Karpas-422 (cell line): ENCODE data around the gene MLLT6. TPM values are rescaled to one million over a fixed set of nuclear protein-coding genes. Genes with fewer than 3 reads are reported as not detected.

Source experiments
- DNase-seq: peaks from one replicate; pipeline ENCODE4 v3.0.0-alpha.2; 2015
- H2AFZ ChIP-seq: fragments of 200-600 bp; sonication (generic); 2 replicates; pipeline ENCODE4 v1.6.1; 2014; ENCODE audit warnings: antibody characterized with exemption, low read length, mixed read lengths
- H3K27ac ChIP-seq: fragments of 200-600 bp; sonication (generic); 2 replicates; pipeline ENCODE4 v1.5.1; 2014; ENCODE audit warnings: mild to moderate bottlenecking, low read length, moderate library complexity
- H3K27me3 ChIP-seq: fragments of 200-600 bp; sonication (generic); 2 replicates; pipeline ENCODE4 v1.6.1; 2014; ENCODE audit warnings: low read length, mixed read lengths
- H3K36me3 ChIP-seq: fragments of 200-600 bp; sonication (generic); 2 replicates; pipeline ENCODE4 v1.6.1; 2014; ENCODE audit warnings: low read length, mixed read lengths; ENCODE audit not compliant: insufficient read depth
- H3K4me1 ChIP-seq: fragments of 200-600 bp; sonication (generic); 2 replicates; pipeline ENCODE4 v1.6.1; 2014; ENCODE audit warnings: mild to moderate bottlenecking, low read length, mixed read lengths
- H3K4me2 ChIP-seq: fragments of 200-600 bp; sonication (generic); 2 replicates; pipeline ENCODE4 v1.6.1; 2014; ENCODE audit warnings: low read length, low read depth, mild to moderate bottlenecking; ENCODE audit not compliant: poor library complexity, severe bottlenecking
- H3K4me3 ChIP-seq: fragments of 200-600 bp; sonication (generic); 2 replicates; pipeline ENCODE4 v1.5.1; 2014; ENCODE audit warnings: mild to moderate bottlenecking, antibody characterized with exemption, low read length, mixed read lengths
- H3K79me2 ChIP-seq: fragments of 200-600 bp; sonication (generic); 2 replicates; pipeline ENCODE4 v1.6.1; 2014; ENCODE audit warnings: mild to moderate bottlenecking, low read length, mixed read lengths
- H3K9ac ChIP-seq: fragments of 200-600 bp; sonication (generic); 2 replicates; pipeline ENCODE4 v1.6.0; 2014; ENCODE audit warnings: low read length
- H3K9me2 ChIP-seq: fragments of 200-600 bp; sonication (generic), shearing (Covaris generic); replicated peaks from 2 replicates; pipeline ENCODE4 v1.6.0; 2014; ENCODE audit warnings: mild to moderate bottlenecking, low read length, moderate library complexity; ENCODE audit not compliant: insufficient read depth
- H3K9me3 ChIP-seq: fragments of 300-700, 200-600 bp; sonication (generic); 2 replicates; pipeline ENCODE4 v1.6.1; 2014; ENCODE audit warnings: low read length, mixed read lengths
- H4K20me1 ChIP-seq: fragments of 200-600 bp; sonication (generic); 2 replicates; pipeline ENCODE4 v1.6.1; 2014; ENCODE audit warnings: mild to moderate bottlenecking, antibody characterized with exemption, low read length, low read depth; ENCODE audit not compliant: insufficient read depth
- total RNA-seq: library from RNA; depleted of rRNA; stranded (reverse); fragments of >200 nt; shearing (Covaris generic); gene quantifications from 2 replicates; pipeline ENCODE4 v1.2.3, GENCODE V29; 2014; ENCODE audit warnings: low replicate concordance

The MLLT6 gene
- total RNA-seq, 1 experiment from 2014 or later = 72.4 TPM

DNA sequence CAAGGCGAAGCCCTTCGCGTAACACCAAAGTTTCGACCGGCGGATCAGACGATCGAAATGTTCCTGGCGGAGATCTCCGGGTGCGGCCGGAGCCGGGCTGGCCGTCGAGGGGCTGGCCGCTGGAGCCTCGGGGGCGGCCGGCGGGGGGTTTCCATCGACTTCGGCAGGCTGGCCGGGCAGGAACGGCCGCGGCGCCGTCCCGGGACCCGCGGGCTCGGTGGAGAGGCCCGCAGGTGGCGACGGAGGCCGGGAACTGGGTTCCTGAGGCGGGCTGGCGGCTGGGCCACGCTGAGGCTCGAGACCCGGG is 31.4 kb upstream of the MLLT6 start:
- Histone ChIP-seq H3K27ac (no peak overlapping the region), H3K79me2 (no peaks in the 10 kb centered on the region), H3K9me2 (no peaks in the 10 kb centered on the region), H3K9ac (peak overlapping the region; percentile 93), H3K27me3 (no peaks in the 10 kb centered on the region), H3K4me2 (peak overlapping the region; percentile 98), H3K4me3 (peak overlapping the region; percentile 91), H2AFZ (no peak overlapping the region), H4K20me1 (peaks cover 14% of the 10 kb centered on the region), H3K9me3 (no peaks in the 10 kb centered on the region), H3K36me3 (no peaks in the 10 kb centered on the region), H3K4me1 (peaks cover 38% of the 10 kb centered on the region)
- DNase-seq = no peak

GRCh38 chr17:38674014-38674748 is 30.9 kb upstream of the MLLT6 start:
- Histone ChIP-seq H3K79me2 (no peaks in the 10 kb centered on the region), H3K4me2 (peak overlapping the region; percentile 98), H3K4me1 (peaks cover 38% of the 10 kb centered on the region), H2AFZ (peak overlapping the region; percentile 77), H3K27me3 (no peaks in the 10 kb centered on the region), H3K4me3 (peak overlapping the region; percentile 91), H3K9ac (peak overlapping the region; percentile 93), H3K36me3 (no peaks in the 10 kb centered on the region), H3K9me2 (no peaks in the 10 kb centered on the region), H3K9me3 (no peaks in the 10 kb centered on the region), H4K20me1 (peaks cover 14% of the 10 kb centered on the region), H3K27ac (no peak overlapping the region)
- DNase-seq = peak; percentile 71

DNA sequence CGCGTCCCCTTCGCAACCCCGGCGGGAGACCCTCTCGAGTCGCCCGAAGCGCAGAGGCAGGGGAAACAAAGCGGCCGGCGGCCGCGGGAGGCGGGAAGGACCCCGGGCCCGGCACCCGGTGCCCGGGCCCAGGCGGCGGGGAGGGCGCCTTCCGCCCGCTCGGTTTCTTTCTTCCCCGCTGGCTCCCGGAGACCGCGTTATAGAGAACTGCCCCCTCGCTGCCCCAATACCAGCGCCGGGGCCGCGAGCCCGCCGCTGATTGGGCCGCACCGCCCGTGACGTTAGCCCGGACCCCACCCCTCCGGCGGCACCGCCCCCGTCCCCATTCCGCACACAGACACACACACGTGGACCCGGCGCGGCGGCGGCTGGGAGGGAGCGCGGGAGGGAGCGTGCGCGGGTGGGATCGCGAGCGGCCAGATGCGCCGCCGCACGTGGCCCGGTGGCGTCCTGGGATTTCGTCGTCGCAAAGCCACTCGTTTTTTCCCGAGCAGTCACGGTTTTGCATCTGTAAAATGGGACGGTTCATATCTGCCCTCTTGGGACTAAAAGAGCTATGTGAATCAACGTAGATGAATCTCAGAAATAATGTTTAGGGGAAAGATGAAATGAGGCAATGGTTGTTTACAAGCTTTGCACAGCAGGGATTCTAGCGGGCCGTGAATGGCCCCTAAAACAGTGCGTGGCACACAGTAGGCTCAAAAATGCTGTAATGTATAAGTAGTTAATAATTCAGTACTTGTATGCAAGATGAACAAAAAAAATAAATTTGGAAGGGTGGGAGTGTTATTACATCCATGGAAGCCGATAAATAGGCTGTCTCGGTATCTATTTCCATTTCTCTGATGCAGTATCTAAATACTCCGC is 30.1 kb upstream of the MLLT6 start, which contains the start of gene EPOP:
Gene EPOP, minus strand, starts transcription at position 209 of the 867 bp plus-strand sequence. CDS start 462 bp downstream, outside the sequence.
- H3K79me2 ChIP-seq = no peaks in the 10 kb centered on the region
- H3K27me3 ChIP-seq = no peaks in the 10 kb centered on the region
- H2AFZ ChIP-seq = peak within 1 kb of the TSS; percentile 77
- no peaks in the 10 kb centered on the region for H3K9me2 ChIP-seq
- no peaks in the 10 kb centered on the region for H3K36me3 ChIP-seq
- peak within 1 kb of the TSS; percentile 91 for H3K4me3 ChIP-seq
- no peak within 1 kb of the TSS for H3K27ac ChIP-seq
- peaks cover 14% of the 10 kb centered on the region for H4K20me1 ChIP-seq
- DNase-seq = peak; percentile 96
- no peaks in the 10 kb centered on the region for H3K9me3 ChIP-seq
- peak within 1 kb of the TSS; percentile 93 for H3K9ac ChIP-seq
- H3K4me2 ChIP-seq = peak within 1 kb of the TSS; percentile 98
- peaks cover 38% of the 10 kb centered on the region for H3K4me1 ChIP-seq

DNA sequence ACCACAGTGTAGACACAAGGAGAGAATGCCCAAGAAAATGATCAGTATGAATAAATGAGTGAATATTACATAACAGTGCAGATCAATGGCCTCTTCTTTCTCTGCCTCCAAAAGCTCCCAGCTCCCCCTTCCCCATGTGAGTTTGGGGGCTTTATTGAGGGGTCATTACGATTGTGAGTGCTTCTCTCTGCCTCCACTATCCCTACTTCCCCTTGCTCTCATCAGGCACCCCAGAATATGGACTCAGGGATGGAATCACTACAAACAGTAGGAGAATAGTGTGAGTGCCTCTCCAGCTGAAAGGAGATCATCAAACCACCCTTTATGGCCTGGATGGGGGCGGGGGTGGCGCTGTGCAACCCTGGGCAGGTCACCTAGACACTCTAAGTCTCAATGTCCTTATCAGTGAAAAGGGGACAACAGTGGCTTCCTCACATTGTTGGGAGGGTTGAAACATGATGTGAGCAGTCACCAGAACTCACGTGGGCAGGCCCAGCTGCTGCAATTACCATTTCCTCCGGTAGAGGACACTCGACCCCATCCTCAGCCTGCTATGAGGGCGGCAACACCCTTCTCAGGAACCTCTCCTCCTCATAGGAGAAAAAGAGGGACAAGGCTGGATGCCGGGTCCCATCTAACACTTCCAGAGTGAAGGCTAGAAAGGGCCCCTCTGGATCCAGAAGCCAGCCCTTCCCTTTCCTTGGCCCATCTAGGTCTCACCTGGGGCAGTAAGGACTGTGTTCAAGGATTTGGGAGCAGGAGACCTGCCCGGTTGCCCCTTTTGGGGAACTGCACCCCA is 28.2 kb upstream of the MLLT6 start:
- H3K9ac ChIP-seq = peak overlapping the region; percentile 38; the same call in 1 of the 2 replicates
- no peak overlapping the region for H3K27ac ChIP-seq
- peaks cover 35% of the 10 kb centered on the region for H3K4me1 ChIP-seq
- H3K9me2 ChIP-seq = no peaks in the 10 kb centered on the region
- no peak overlapping the region for H3K4me3 ChIP-seq
- peak; percentile 93 for DNase-seq
- H3K36me3 ChIP-seq = no peaks in the 10 kb centered on the region
- H3K79me2 ChIP-seq = no peaks in the 10 kb centered on the region
- peaks cover 12% of the 10 kb centered on the region for H4K20me1 ChIP-seq
- no peak overlapping the region for H3K4me2 ChIP-seq
- H3K9me3 ChIP-seq = no peaks in the 10 kb centered on the region
- H2AFZ ChIP-seq = peak overlapping the region; percentile 55; the same call in 1 of the 2 replicates
- no peaks in the 10 kb centered on the region for H3K27me3 ChIP-seq

GRCh38 chr17:38677819-38678218 is 27.3 kb upstream of the MLLT6 start:
- Histone ChIP-seq H3K4me3 (no peak overlapping the region), H3K27ac (no peak overlapping the region), H3K9me3 (no peaks in the 10 kb centered on the region), H3K79me2 (no peaks in the 10 kb centered on the region), H3K9me2 (no peaks in the 10 kb centered on the region), H3K27me3 (no peaks in the 10 kb centered on the region), H3K4me1 (peaks cover 26% of the 10 kb centered on the region), H3K36me3 (no peaks in the 10 kb centered on the region), H3K4me2 (no peak overlapping the region), H3K9ac (no peak overlapping the region), H4K20me1 (peaks cover 3% of the 10 kb centered on the region; the same call in 1 of the 2 replicates), H2AFZ (no peak overlapping the region)
- no peak for DNase-seq

DNA sequence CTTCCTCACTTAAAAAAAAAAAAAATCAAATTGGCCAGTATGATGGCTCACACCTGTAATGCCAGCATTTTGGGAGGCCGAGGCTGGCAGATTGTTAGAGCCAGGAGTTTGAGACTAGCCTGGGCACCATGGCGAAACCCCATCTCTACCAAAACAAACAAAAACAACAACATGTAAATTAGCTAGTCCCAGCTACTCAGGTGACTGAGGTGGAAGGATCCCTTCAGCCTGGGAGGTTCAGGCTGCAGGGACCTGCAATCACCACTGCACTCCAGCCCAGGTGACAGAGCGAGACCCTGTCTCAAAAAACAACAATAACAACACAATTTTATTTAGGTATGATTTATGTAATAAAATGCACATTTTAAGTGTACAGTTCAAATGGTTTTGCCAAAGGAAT is 24.0 kb upstream of the MLLT6 start:
- Histone ChIP-seq H3K9me2 (no peaks in the 10 kb centered on the region), H3K27ac (no peak overlapping the region), H3K79me2 (no peaks in the 10 kb centered on the region), H3K9me3 (no peaks in the 10 kb centered on the region), H3K4me3 (no peak overlapping the region), H3K27me3 (no peaks in the 10 kb centered on the region), H3K4me2 (no peak overlapping the region), H3K9ac (no peak overlapping the region), H2AFZ (no peak overlapping the region), H3K36me3 (no peaks in the 10 kb centered on the region), H3K4me1 (peaks cover 5% of the 10 kb centered on the region), H4K20me1 (no peaks in the 10 kb centered on the region)
- peak; percentile 33 for DNase-seq

DNA sequence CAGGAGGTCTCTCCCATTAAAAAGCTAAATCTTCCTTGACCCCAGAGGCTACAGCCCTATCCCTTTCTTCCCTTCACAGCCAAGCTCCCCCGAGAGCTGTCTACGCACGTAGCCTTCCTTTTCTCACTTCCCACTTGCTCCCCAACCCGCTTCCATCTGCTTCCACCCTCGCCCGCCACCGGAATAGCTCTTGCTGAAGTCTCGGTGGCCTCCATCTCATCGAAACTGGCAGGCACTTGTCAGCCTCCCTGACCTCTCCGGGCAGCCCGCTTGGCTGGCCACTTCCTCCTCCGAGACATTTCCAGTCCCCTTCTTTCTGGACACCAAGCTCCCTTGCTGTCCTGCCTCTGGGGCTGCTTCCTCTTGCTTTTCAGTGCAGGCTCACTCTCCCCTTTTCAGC is 19.6 kb upstream of the MLLT6 start:
- no peak overlapping the region for H3K27ac ChIP-seq
- no peaks in the 10 kb centered on the region for H3K9me3 ChIP-seq
- no peaks in the 10 kb centered on the region for H3K9me2 ChIP-seq
- H3K4me2 ChIP-seq = no peak overlapping the region
- H3K36me3 ChIP-seq = no peaks in the 10 kb centered on the region
- no peaks in the 10 kb centered on the region for H3K4me1 ChIP-seq
- H4K20me1 ChIP-seq = no peaks in the 10 kb centered on the region
- no peak overlapping the region for H3K9ac ChIP-seq
- no peaks in the 10 kb centered on the region for H3K27me3 ChIP-seq
- H3K79me2 ChIP-seq = no peaks in the 10 kb centered on the region
- peak; percentile 32 for DNase-seq
- no peak overlapping the region for H2AFZ ChIP-seq
- no peak overlapping the region for H3K4me3 ChIP-seq

DNA sequence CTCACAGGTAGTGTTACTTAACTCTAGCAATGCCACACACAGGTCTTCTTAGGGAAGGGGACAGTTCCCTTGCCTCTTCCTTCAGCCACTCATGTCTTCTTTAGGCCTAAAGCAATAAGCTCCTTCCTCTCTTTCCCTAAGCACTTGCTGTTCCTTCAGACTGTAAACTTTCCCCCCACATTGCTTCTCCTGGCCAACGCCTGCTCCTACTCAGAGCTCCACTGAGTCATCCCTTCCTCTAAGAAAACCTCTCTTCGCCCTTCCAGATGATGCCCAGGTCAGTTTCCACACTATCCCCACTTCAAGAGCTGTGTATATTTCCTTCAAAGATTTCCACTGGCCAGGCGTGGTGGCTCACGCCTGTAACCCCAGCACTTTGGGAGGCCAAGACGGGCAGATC is 17.8 kb upstream of the MLLT6 start:
- Histone ChIP-seq H3K9me3 (no peaks in the 10 kb centered on the region), H3K9ac (no peak overlapping the region), H3K36me3 (no peaks in the 10 kb centered on the region), H2AFZ (no peak overlapping the region), H3K4me3 (no peak overlapping the region), H3K79me2 (no peaks in the 10 kb centered on the region), H3K4me2 (no peak overlapping the region), H4K20me1 (no peaks in the 10 kb centered on the region), H3K27me3 (no peaks in the 10 kb centered on the region), H3K4me1 (no peaks in the 10 kb centered on the region), H3K9me2 (no peaks in the 10 kb centered on the region), H3K27ac (no peak overlapping the region)
- DNase-seq = peak; percentile 9
